ENCODE measurements around the gene CRYBG3. TPM values are rescaled to one million over a fixed set of nuclear protein-coding genes. Genes with fewer than 3 reads are reported as not detected.

CRYBG3 gene
- 19.9 TPM for total RNA-seq
- long read RNA-seq, partial matches to known transcripts = 5 of 7 reads
- long read RNA-seq, other reads (novel, unspliced or antisense) = 2 of 7 reads

DNA sequence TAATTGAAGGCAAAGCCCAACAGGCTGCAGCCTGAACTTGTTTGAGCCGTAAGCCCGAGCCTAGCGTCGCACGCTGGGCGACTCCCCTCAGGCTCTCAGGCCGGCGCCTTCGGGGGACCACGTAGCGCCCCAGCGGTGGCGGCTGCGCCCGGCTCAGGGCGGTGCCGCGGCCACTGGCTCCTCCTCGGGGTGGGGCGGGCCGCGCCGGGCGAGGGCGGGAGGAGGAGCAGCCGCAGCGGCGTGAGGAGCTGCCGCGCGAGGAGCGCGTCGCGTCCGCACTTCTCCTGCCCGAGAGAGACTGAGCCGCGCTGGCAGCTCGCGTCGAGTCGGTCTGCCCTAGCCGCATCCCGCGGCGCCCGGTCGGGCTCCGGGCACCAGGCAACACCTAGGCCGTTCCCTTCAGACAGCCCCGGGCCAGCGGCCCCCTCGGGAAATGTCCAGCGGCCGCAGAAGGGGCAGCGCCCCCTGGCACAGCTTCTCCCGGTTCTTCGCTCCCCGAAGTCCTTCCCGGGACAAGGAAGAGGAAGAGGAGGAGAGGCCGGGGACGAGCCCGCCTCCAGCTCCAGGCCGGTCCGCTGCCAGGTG, at the start of gene CRYBG3:
Gene CRYBG3 (plus strand): TSS at position 238 of the 585 bp plus-strand sequence. CDS start 196 bp downstream, at position 434.
- TF ChIP-seq, protein P1, sequence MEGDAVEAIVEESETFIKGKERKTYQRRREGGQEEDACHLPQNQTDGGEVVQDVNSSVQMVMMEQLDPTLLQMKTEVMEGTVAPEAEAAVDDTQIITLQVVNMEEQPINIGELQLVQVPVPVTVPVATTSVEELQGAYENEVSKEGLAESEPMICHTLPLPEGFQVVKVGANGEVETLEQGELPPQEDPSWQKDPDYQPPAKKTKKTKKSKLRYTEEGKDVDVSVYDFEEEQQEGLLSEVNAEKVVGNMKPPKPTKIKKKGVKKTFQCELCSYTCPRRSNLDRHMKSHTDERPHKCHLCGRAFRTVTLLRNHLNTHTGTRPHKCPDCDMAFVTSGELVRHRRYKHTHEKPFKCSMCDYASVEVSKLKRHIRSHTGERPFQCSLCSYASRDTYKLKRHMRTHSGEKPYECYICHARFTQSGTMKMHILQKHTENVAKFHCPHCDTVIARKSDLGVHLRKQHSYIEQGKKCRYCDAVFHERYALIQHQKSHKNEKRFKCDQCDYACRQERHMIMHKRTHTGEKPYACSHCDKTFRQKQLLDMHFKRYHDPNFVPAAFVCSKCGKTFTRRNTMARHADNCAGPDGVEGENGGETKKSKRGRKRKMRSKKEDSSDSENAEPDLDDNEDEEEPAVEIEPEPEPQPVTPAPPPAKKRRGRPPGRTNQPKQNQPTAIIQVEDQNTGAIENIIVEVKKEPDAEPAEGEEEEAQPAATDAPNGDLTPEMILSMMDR (IDR thresholded peaks at IDR 0.05; ENCODE audit: borderline replicate concordance) = peak; percentile 45
- no peaks in the 10 kb centered on the region for H3K9me3 ChIP-seq (replicated peaks)
- no peaks in the 10 kb centered on the region for H3K27me3 ChIP-seq (ENCODE audit: low read depth)
- H3K27ac ChIP-seq (replicated peaks) = peak within 1 kb of the TSS; percentile 93
- intact Hi-C loops (cut with micrococcal nuclease) = no loop called here
- peaks cover 57% of the 10 kb centered on the region for H3K4me1 ChIP-seq
- DNase-seq = peak; percentile 86
- no peaks in the 10 kb centered on the region for H3K36me3 ChIP-seq
- peak within 1 kb of the TSS; percentile 92 for H3K4me3 ChIP-seq

DNA sequence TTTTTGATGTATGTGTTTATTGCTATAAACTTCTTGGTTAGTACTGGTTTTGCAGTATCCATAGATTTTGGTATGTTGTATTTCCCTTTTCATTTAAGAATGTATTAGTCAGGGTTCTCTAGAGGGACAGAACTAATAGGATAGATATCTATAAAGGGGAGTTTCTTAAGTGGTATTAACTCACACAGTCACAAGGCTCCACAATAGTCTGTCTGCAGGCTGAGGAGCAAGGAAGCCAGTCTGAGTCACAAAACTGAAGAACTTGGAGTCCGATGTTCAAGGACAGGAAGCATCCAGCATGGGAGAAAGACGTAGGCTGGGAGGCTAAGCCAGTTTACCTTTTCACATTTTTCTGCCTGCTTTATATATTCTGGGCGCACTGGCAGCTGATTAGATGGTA, 48.9 kb upstream of the CRYBG3 start:
- Histone ChIP-seq H3K27me3 (ENCODE audit: low read depth) (no peaks in the 10 kb centered on the region), H3K4me1 (no peaks in the 10 kb centered on the region), H3K36me3 (peaks cover 27% of the 10 kb centered on the region), H3K4me3 (no peak overlapping the region), H3K9me3 (replicated peaks) (peaks cover 14% of the 10 kb centered on the region), H3K27ac (replicated peaks) (no peak overlapping the region)
- TF ChIP-seq, protein P1 (IDR thresholded peaks at IDR 0.05; ENCODE audit: borderline replicate concordance) = no peak
- no peak for DNase-seq
- intact Hi-C loops (cut with micrococcal nuclease) = no loop called here

DNA sequence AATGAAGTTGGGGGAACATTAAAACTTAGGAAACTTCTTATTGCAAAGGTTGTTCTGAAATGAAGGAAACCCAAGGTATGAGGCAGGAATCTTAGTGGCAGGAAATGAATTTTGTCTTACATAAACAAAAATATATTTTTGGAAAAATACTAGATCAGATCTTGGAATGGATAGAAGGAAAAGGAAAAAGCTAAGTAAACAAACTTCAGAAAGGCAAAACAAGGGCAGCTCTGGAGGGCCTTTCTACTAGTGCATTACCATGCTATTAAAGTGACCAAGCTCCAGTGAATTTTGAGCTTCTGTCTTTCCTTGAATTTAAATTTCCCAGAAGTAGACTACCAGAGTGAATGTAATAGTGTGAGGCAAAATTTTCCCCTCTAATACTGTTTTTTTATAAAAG, 43.7 kb upstream of the CRYBG3 start:
- H3K9me3 ChIP-seq (replicated peaks) = no peaks in the 10 kb centered on the region
- intact Hi-C loops (cut with micrococcal nuclease) = no loop called here

DNA sequence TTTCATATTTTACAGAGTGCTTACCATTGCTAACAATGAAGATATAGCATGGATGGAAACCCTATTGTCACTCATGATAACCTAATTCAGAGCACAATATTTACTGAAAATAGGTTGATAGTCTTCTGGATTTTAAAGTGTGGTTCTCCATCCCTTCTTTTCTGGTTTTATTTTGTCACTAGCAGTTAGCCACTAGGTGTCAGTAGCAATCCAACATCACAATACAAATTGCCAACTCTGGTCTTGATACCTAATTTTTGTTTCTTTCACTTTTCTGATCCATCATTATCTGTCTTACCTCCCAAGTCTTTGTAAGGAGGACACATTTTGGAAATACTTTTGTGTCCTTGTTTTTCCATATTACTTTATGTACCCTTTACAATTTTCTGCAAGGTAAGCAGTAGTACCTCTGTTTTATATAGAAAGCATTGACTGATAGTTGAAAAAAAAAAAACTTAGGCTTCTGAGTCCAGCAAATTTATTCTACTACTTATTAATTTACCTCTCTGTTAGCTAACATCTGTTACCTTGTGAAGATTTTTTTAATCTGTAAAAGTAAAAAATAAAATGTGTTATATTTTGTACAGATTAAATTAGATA, 28.3 kb upstream of the CRYBG3 start:
- no peak for DNase-seq
- Histone ChIP-seq H3K4me3 (no peak overlapping the region), H3K27me3 (ENCODE audit: low read depth) (no peaks in the 10 kb centered on the region), H3K27ac (replicated peaks) (no peak overlapping the region), H3K36me3 (peaks cover 12% of the 10 kb centered on the region), H3K9me3 (replicated peaks) (no peaks in the 10 kb centered on the region), H3K4me1 (no peaks in the 10 kb centered on the region)
- TF ChIP-seq, protein P1 (IDR thresholded peaks at IDR 0.05; ENCODE audit: borderline replicate concordance) = peak; percentile 88
- intact Hi-C loops (cut with micrococcal nuclease) = loop anchor here (2.0 to 10.0 kb wide), 2 partner anchors 141 to 229 kb away; no protein-coding TSS in a partner anchor

More for the DNA sequence above, 43.7 kb upstream of the CRYBG3 start:
- TF ChIP-seq, protein P1 (IDR thresholded peaks at IDR 0.05; ENCODE audit: borderline replicate concordance) = no peak
- no peak overlapping the region for H3K4me3 ChIP-seq
- H3K4me1 ChIP-seq = no peaks in the 10 kb centered on the region
- no peak for DNase-seq
- no peak overlapping the region for H3K27ac ChIP-seq (replicated peaks)
- H3K36me3 ChIP-seq = peaks cover 2% of the 10 kb centered on the region
- no peaks in the 10 kb centered on the region for H3K27me3 ChIP-seq (ENCODE audit: low read depth)

DNA sequence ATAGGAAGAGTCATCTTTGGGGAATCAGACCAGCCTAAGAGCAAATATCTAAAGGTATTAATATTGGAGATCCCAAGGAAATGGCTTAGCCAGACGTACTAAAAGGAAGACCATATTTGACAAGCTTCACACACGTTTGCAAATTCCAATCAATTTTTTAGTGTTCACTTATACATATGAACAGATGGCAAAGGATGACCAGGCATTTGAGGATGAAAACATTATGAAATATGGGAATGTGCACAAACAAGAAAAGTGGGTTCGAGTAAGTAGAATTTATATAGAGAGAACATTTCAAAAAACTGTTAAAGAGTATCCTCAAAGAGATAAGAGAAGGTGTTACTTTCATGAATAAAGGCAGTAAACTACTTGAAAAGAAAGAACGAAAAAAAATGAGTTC, 25.9 kb upstream of the CRYBG3 start:
- TF ChIP-seq, protein P1 (IDR thresholded peaks at IDR 0.05; ENCODE audit: borderline replicate concordance) = no peak
- Histone ChIP-seq H3K4me3 (no peak overlapping the region), H3K27me3 (ENCODE audit: low read depth) (no peaks in the 10 kb centered on the region), H3K4me1 (no peaks in the 10 kb centered on the region), H3K36me3 (peaks cover 10% of the 10 kb centered on the region), H3K27ac (replicated peaks) (no peak overlapping the region), H3K9me3 (replicated peaks) (no peaks in the 10 kb centered on the region)
- no peak for DNase-seq
- intact Hi-C loops (cut with micrococcal nuclease) = loop anchor here (10.0 kb wide), 1 partner anchor 139 kb away; no protein-coding TSS in a partner anchor

Data from left ventricle myocardium inferior (tissue), 1 donor.